ENCODE results near the gene ABCD4.

ABCD4 gene

GRCh38 chr14:74260525-74261233 is 42.1 kb downstream of the ABCD4 start:
- no peak for DNase-seq

GRCh38 chr14:74259513-74259912 is 43.2 kb downstream of the ABCD4 start:
- DNase-seq, result no peak

GRCh38 chr14:74258764-74259035 is 44.0 kb downstream of the ABCD4 start:
- DNase-seq, result no peak

GRCh38 chr14:74257941-74258763 is 44.6 kb downstream of the ABCD4 start:
- peak in 1 of 58 donors; percentile 14 for DNase-seq

GRCh38 chr14:74257078-74257940 is 45.4 kb downstream of the ABCD4 start:
- peak in 46 of 58 donors; percentile 10 to 64 (median 36) for DNase-seq

- no peak for DNase-seq
These were observed 47.5 kb downstream of the ABCD4 start for GRCh38 chr14:74255281-74255680.

- DNase-seq, result no peak
These were observed 53.0 kb downstream of the ABCD4 start for GRCh38 chr14:74249433-74250375.

- DNase-seq, result no peak
These were observed 54.7 kb downstream of the ABCD4 start for GRCh38 chr14:74248017-74248416.

GRCh38 chr14:74246542-74246941 is 56.2 kb downstream of the ABCD4 start:
- no peak for DNase-seq

- no peak for DNase-seq
These were observed 57.4 kb downstream of the ABCD4 start for GRCh38 chr14:74245292-74245691.

- no peak for DNase-seq
These were observed 58.6 kb downstream of the ABCD4 start for GRCh38 chr14:74244115-74244514.

GRCh38 chr14:74243051-74243450 is 59.7 kb downstream of the ABCD4 start:
- DNase-seq, result no peak

GRCh38 chr14:74242780-74243042 is 60.0 kb downstream of the ABCD4 start:
- no peak for DNase-seq

- DNase-seq, result no peak
These were observed 60.5 kb downstream of the ABCD4 start for GRCh38 chr14:74242021-74242779.

- DNase-seq, result no peak
These were observed 61.1 kb downstream of the ABCD4 start for GRCh38 chr14:74241652-74242017.

- DNase-seq, result no peak
These were observed 61.7 kb downstream of the ABCD4 start for GRCh38 chr14:74240794-74241651.

GRCh38 chr14:74239848-74240793 is 62.6 kb downstream of the ABCD4 start:
- no peak for DNase-seq
